ENCODE results near the gene CORO7. TPM values are rescaled to one million over a fixed set of nuclear protein-coding genes. Genes with fewer than 3 reads are reported as not detected.

CORO7 gene
- total and polyA plus RNA-seq, 9 of the 15 experiments (the other 6 are each of a cell fraction or from before 2014, with no cell fraction given) = 0.45 to 77.2 (median 18.7) TPM

- TF ChIP-seq STAT6 (CRISPR knock-in tag; IDR thresholded peaks at IDR 0.05) (no peak), HEY1 (CRISPR knock-in tag; IDR thresholded peaks at IDR 0.05; ENCODE audit: borderline replicate concordance) (no peak), POLR2AphosphoS5 (IDR thresholded peaks at IDR 0.05; ENCODE audit: control insufficient read depth, insufficient read depth, low read depth, low read length) (peak; percentile 81), BMI1 (IDR thresholded peaks at IDR 0.05; ENCODE audit: low read length) (no peak), ZNF695 (CRISPR knock-in tag; IDR thresholded peaks at IDR 0.05) (no peak), MAZ (CRISPR knock-in tag; conservative IDR thresholded peaks at IDR 0.05 in 1 of 2, IDR thresholded peaks at IDR 0.05 in 1 of 2) (peak in 1 of 2 experiments; percentile 21; a peak in 2 of 4 replicates), RBM39 (optimal IDR thresholded peaks at IDR 0.05; ENCODE audit: low read depth, low read length) (no peak), HMG20A (CRISPR knock-in tag; conservative IDR thresholded peaks at IDR 0.05) (no peak), ZZZ3 (IDR thresholded peaks at IDR 0.05) (no peak), E2F5 (CRISPR knock-in tag; IDR thresholded peaks at IDR 0.05) (no peak), TAF9B (IDR thresholded peaks at IDR 0.05; ENCODE audit: partially characterized antibody) (no peak), NFIX (CRISPR knock-in tag; IDR thresholded peaks at IDR 0.05; ENCODE audit: low read depth) (no peak), ZNF3 (CRISPR knock-in tag; IDR thresholded peaks at IDR 0.05) (no peak), ARHGAP35 (IDR thresholded peaks at IDR 0.05; ENCODE audit: partially characterized antibody) (peak; percentile 65), KLF1 (tag; IDR thresholded peaks at IDR 0.05) (no peak), SUPT5H (IDR thresholded peaks at IDR 0.05) (peak; percentile 89)
- TF ChIP-seq, protein P1, sequence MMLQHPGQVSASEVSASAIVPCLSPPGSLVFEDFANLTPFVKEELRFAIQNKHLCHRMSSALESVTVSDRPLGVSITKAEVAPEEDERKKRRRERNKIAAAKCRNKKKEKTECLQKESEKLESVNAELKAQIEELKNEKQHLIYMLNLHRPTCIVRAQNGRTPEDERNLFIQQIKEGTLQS (IDR thresholded peaks at IDR 0.05) = peak; percentile 14; the same call in 1 of the 2 replicates
- TF ChIP-seq, protein P1 (CRISPR knock-in tag; conservative IDR thresholded peaks at IDR 0.05) = no peak
- TF ChIP-seq, protein P2, sequence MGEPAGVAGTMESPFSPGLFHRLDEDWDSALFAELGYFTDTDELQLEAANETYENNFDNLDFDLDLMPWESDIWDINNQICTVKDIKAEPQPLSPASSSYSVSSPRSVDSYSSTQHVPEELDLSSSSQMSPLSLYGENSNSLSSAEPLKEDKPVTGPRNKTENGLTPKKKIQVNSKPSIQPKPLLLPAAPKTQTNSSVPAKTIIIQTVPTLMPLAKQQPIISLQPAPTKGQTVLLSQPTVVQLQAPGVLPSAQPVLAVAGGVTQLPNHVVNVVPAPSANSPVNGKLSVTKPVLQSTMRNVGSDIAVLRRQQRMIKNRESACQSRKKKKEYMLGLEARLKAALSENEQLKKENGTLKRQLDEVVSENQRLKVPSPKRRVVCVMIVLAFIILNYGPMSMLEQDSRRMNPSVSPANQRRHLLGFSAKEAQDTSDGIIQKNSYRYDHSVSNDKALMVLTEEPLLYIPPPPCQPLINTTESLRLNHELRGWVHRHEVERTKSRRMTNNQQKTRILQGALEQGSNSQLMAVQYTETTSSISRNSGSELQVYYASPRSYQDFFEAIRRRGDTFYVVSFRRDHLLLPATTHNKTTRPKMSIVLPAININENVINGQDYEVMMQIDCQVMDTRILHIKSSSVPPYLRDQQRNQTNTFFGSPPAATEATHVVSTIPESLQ (CRISPR knock-in tag; IDR thresholded peaks at IDR 0.05) = no peak
- TF ChIP-seq, protein P3, sequence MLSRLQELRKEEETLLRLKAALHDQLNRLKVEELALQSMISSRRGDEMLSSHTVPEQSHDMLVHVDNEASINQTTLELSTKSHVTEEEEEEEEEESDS (CRISPR knock-in tag; IDR thresholded peaks at IDR 0.05) = no peak
Measured at GRCh38 chr16:4433914-4434787, 17.8 kb upstream of the CORO7 start (continued).

Data from K562 (cell line).